ENCODE data around the gene CTNNBL1. TPM values are rescaled to one million over a fixed set of nuclear protein-coding genes. Genes with fewer than 3 reads are reported as not detected.
"Not testable (repeated sequence)": the region's sequence is repeated elsewhere in the genome, so short reads cannot be mapped to it uniquely, and the experiment has no call there.

The CTNNBL1 gene
- total and polyA plus RNA-seq, 7 experiments from 2014 or later: 41.7 to 93.4 (median 56.4) TPM

DNA sequence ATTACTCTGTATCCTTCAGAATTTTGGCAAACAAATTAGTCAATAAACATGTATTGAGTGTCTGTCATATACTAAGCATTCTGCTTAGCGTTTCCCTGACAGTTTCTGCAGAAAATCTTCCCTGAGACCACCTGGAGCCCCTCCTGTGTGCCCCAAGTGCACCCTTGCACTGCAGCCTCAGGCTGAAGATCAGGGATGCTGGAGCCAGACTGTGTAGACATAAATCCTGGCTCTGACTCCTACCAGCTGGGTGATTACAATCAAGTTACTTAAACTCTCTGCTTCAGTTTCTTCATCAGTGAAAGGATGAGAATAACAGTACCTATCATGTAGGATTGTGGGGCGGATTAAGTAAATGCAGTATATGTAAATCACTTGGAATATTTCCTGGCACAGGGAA, 155.7 kb downstream of the CTNNBL1 start:
- Mint-ChIP-seq H3K27me3 (no peaks in the 10 kb centered on the region), H3K27ac (no peak overlapping the region), H3K9me3 (no peaks in the 10 kb centered on the region), H3K36me3 (peaks cover 7 to 62% (median 33%) of the 10 kb centered on the region in 5 donors), H3K4me3 (no peak overlapping the region), H3K4me1 (no peaks in the 10 kb centered on the region)
- H3K27ac ChIP-seq (ENCODE audit: low read depth, low read length): no peak overlapping the region
- H3K27me3 ChIP-seq (ENCODE audit: control insufficient read depth in 2 of 2, insufficient read depth in 2 of 2, low read length in 2 of 2): no peaks in the 10 kb centered on the region
- H3K36me3 ChIP-seq (ENCODE audit: control insufficient read depth in 2 of 3, insufficient read depth in 3 of 3, low read length in 3 of 3): peaks cover 0 to 61% (median 3%) of the 10 kb centered on the region in 3 experiments
- H3K4me3 ChIP-seq (ENCODE audit: low read length): no peak overlapping the region
- POLR2A ChIA-PET: no interaction called here
- DNase-seq (no peak), ATAC-seq (no peak)
- CTCF ChIA-PET: no interaction called here
- no peaks in the 10 kb centered on the region for H3K9me3 ChIP-seq (ENCODE audit: control insufficient read depth in 2 of 3, low read length in 3 of 3)
- intact Hi-C loops (cut with micrococcal nuclease): no loop called here
- no peaks in the 10 kb centered on the region for H3K4me1 ChIP-seq (ENCODE audit: control insufficient read depth in 2 of 2, insufficient read depth in 2 of 2, low read length in 2 of 2)

DNA sequence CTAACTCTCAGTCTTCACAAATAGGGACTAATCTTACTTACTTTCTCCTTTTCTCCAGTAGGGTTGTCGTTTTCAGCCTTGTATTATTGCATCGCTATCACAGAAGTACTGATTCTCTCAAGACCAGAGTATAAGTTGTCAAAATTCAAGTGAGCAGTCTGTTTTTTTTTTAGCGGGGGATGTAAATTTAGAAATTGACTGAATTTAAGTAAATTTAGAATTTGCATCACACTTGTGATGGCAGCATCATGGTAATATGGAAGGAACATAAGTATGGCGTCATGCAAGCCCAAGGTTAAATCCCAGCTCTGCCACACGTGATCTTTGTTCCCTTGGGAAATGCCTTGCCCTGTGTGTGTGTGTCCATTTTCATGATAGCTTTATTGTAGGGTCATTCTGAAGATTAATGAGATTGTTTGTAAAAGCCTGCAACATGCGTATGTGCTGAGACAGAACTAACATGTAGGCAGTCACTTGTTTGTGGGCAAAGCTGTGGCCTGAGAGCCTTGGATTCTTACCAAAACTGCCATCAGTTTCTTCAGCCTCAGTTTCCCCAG, 156.3 kb downstream of the CTNNBL1 start:
- Histone ChIP-seq H3K36me3 (ENCODE audit: control insufficient read depth in 2 of 3, insufficient read depth in 3 of 3, low read length in 3 of 3) (peaks cover 0 to 63% (median 3%) of the 10 kb centered on the region in 3 experiments), H3K27ac (ENCODE audit: low read depth, low read length) (no peak overlapping the region), H3K4me3 (ENCODE audit: low read length) (no peak overlapping the region), H3K9me3 (ENCODE audit: control insufficient read depth in 2 of 3, low read length in 3 of 3) (no peaks in the 10 kb centered on the region), H3K27me3 (ENCODE audit: control insufficient read depth in 2 of 2, insufficient read depth in 2 of 2, low read length in 2 of 2) (no peaks in the 10 kb centered on the region), H3K4me1 (ENCODE audit: control insufficient read depth in 2 of 2, insufficient read depth in 2 of 2, low read length in 2 of 2) (no peaks in the 10 kb centered on the region)
- no peak overlapping the region for H3K27ac Mint-ChIP-seq
- peaks cover 9 to 63% (median 36%) of the 10 kb centered on the region in 5 donors for H3K36me3 Mint-ChIP-seq
- intact Hi-C loops (cut with micrococcal nuclease): no loop called here
- ATAC-seq (no peak), DNase-seq (no peak)
- no peaks in the 10 kb centered on the region for H3K27me3 Mint-ChIP-seq
- CTCF ChIA-PET: no interaction called here
- H3K9me3 Mint-ChIP-seq: no peaks in the 10 kb centered on the region
- H3K4me1 Mint-ChIP-seq: no peaks in the 10 kb centered on the region
- no peak overlapping the region for H3K4me3 Mint-ChIP-seq
- POLR2A ChIA-PET: no interaction called here

DNA sequence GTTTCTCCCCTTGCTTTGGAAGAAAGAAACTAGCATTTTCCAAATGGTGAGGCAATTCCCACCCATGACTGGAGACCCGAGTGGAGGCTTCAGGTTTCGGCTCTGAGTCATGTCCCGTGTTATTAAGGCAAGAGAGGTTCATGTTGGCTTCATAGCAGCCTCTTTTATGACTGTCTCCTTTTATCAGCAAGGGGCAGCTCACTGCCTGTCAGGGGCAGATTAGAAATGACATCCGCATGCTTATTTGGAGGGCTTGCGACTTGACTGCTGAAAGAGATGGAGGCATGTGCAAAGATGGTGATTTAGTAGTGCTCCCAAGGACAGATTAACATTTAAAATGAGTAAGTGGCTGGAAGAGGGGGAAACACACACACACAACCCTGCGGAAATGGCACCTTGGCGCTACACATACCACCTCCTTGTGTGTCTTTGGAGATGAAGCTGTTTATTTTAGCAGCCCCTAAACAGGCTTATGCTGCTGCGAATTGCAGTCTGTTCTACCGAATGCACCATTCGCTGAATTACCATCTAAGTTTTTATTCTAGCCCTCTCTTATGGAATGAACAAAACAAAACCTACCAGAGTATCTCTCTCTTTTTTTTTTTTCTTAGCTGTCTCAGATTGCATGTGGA, 157.0 kb downstream of the CTNNBL1 start:
- no peak for DNase-seq
- H3K27me3 ChIP-seq (ENCODE audit: control insufficient read depth in 2 of 2, insufficient read depth in 2 of 2, low read length in 2 of 2): no peaks in the 10 kb centered on the region
- peaks cover 0 to 58% (median 3%) of the 10 kb centered on the region in 3 experiments for H3K36me3 ChIP-seq (ENCODE audit: control insufficient read depth in 2 of 3, insufficient read depth in 3 of 3, low read length in 3 of 3)
- CTCF ChIA-PET: no interaction called here
- H3K4me1 ChIP-seq (ENCODE audit: control insufficient read depth in 2 of 2, insufficient read depth in 2 of 2, low read length in 2 of 2): no peaks in the 10 kb centered on the region
- ATAC-seq: no peak
- H3K27ac Mint-ChIP-seq: peak overlapping the region in 1 of 9 donors; percentile 19
- intact Hi-C loops (cut with micrococcal nuclease): no loop called here
- H3K4me3 ChIP-seq (ENCODE audit: low read length): no peak overlapping the region
- no peaks in the 10 kb centered on the region for H3K9me3 ChIP-seq (ENCODE audit: control insufficient read depth in 2 of 3, low read length in 3 of 3)
- H3K4me3 Mint-ChIP-seq: no peak overlapping the region
- H3K36me3 Mint-ChIP-seq: peaks cover 11 to 67% (median 37%) of the 10 kb centered on the region in 5 donors
- H3K27me3 Mint-ChIP-seq: no peaks in the 10 kb centered on the region
- no peaks in the 10 kb centered on the region for H3K9me3 Mint-ChIP-seq
- no peaks in the 10 kb centered on the region for H3K4me1 Mint-ChIP-seq
- POLR2A ChIA-PET: interaction anchor here (0.7 kb wide), 1 partner anchor 642 kb away, joined by 6 read pairs; no protein-coding TSS in a partner anchor
- no peak overlapping the region for H3K27ac ChIP-seq (ENCODE audit: low read depth, low read length)

DNA sequence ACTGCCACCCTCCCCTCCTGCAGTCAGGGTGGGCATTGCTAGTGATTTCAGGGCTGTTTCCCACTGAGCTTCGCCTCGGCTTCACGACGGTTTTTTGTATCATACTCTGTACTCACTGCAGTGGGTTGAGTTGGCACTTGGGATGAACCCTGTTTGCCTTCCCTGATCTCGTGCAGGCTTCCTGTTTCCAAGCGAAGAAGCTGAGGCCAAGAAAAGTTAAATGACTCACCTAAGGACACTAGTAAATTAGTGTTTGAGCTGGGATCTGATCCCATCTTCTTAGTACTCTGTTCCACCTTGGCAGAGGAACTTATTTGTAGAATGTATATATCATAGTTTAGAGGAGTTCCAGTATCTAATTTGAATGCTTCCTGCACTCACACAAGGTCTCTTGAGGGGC, 158.8 kb downstream of the CTNNBL1 start:
- ATAC-seq: no peak
- H3K27ac ChIP-seq (ENCODE audit: low read depth, low read length): no peak overlapping the region
- no peaks in the 10 kb centered on the region for H3K9me3 Mint-ChIP-seq
- H3K36me3 Mint-ChIP-seq: peaks cover 15 to 73% (median 24%) of the 10 kb centered on the region in 5 donors
- DNase-seq: no peak
- no peak overlapping the region for H3K27ac Mint-ChIP-seq
- ChIA-PET CTCF (interaction anchor here (0.5 kb wide), 1 partner anchor 311 kb away, joined by 3 read pairs; no protein-coding TSS in a partner anchor), POLR2A (no interaction called here)
- H3K27me3 ChIP-seq (ENCODE audit: control insufficient read depth in 2 of 2, insufficient read depth in 2 of 2, low read length in 2 of 2): no peaks in the 10 kb centered on the region
- no peak overlapping the region for H3K4me3 ChIP-seq (ENCODE audit: low read length)
- intact Hi-C loops (cut with micrococcal nuclease): no loop called here
- no peaks in the 10 kb centered on the region for H3K9me3 ChIP-seq (ENCODE audit: control insufficient read depth in 2 of 3, low read length in 3 of 3)
- H3K27me3 Mint-ChIP-seq: no peaks in the 10 kb centered on the region
- no peaks in the 10 kb centered on the region for H3K4me1 ChIP-seq (ENCODE audit: control insufficient read depth in 2 of 2, insufficient read depth in 2 of 2, low read length in 2 of 2)
- H3K4me1 Mint-ChIP-seq: peaks cover 0 to 3% (median 0%) of the 10 kb centered on the region in 7 donors
- H3K4me3 Mint-ChIP-seq: no peak overlapping the region
- peaks cover 0 to 60% (median 3%) of the 10 kb centered on the region in 3 experiments for H3K36me3 ChIP-seq (ENCODE audit: control insufficient read depth in 2 of 3, insufficient read depth in 3 of 3, low read length in 3 of 3)

DNA sequence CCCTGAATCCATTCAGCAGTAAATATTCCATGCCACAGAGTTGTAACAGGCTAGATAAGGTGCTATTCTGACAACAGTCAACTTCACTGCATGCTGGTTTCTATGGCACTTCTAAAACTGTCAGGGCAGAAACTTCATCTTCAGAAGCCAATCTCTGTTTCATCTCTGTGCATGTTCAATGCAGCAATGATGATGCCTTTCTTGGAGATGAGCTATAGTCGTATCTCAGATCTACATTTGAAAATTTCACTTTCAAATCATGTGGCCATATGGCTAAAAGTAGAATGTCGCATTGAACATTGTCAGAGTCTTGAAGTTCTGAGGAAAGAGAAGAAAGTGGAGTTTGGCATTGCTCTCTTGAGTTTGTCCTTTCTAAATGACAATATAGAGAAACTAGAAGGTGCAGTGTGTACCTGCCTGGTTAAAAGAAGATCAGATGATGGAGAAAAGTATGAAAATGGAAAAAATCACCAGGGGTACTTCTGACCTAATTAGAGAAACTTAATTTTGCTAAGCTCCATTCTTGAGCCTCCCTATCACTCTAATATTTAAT, 160.1 kb downstream of the CTNNBL1 start:
- Mint-ChIP-seq H3K36me3 (peaks cover 18 to 76% (median 27%) of the 10 kb centered on the region in 5 donors), H3K27me3 (no peaks in the 10 kb centered on the region)
- CTCF ChIA-PET: no interaction called here

GRCh38 chr20:37856034-37856433, 162.2 kb downstream of the CTNNBL1 start:
- H3K4me1 ChIP-seq (ENCODE audit: control insufficient read depth in 2 of 2, insufficient read depth in 2 of 2, low read length in 2 of 2); H3K27me3 ChIP-seq (ENCODE audit: control insufficient read depth in 2 of 2, insufficient read depth in 2 of 2, low read length in 2 of 2); DNase-seq; ATAC-seq; intact Hi-C loops (cut with micrococcal nuclease); H3K4me1 Mint-ChIP-seq; H3K27ac Mint-ChIP-seq; H3K4me3 ChIP-seq (ENCODE audit: low read length); H3K27ac ChIP-seq (ENCODE audit: low read depth, low read length); CTCF ChIA-PET; H3K9me3 ChIP-seq (ENCODE audit: control insufficient read depth in 2 of 3, low read length in 3 of 3); H3K9me3 Mint-ChIP-seq; H3K27me3 Mint-ChIP-seq; H3K4me3 Mint-ChIP-seq: not testable (repeated sequence)
- peaks cover 19 to 74% (median 26%) of the 10 kb centered on the region in 5 donors for H3K36me3 Mint-ChIP-seq
- POLR2A ChIA-PET: interaction anchor here (0.5 kb wide), 1 partner anchor 15 kb away, joined by 4 read pairs; no protein-coding TSS in a partner anchor
- H3K36me3 ChIP-seq (ENCODE audit: control insufficient read depth in 2 of 3, insufficient read depth in 3 of 3, low read length in 3 of 3): peaks cover 0 to 52% (median 5%) of the 10 kb centered on the region in 3 experiments

More for the DNA sequence above, 160.1 kb downstream of the CTNNBL1 start:
- ATAC-seq: no peak
- Histone ChIP-seq H3K4me1 (ENCODE audit: control insufficient read depth in 2 of 2, insufficient read depth in 2 of 2, low read length in 2 of 2) (no peaks in the 10 kb centered on the region), H3K4me3 (ENCODE audit: low read length) (no peak overlapping the region), H3K27me3 (ENCODE audit: control insufficient read depth in 2 of 2, insufficient read depth in 2 of 2, low read length in 2 of 2) (no peaks in the 10 kb centered on the region), H3K27ac (ENCODE audit: low read depth, low read length) (no peak overlapping the region), H3K9me3 (ENCODE audit: control insufficient read depth in 2 of 3, low read length in 3 of 3) (no peaks in the 10 kb centered on the region), H3K36me3 (ENCODE audit: control insufficient read depth in 2 of 3, insufficient read depth in 3 of 3, low read length in 3 of 3) (peaks cover 0 to 55% (median 3%) of the 10 kb centered on the region in 3 experiments)
- intact Hi-C loops (cut with micrococcal nuclease): no loop called here
- H3K27ac Mint-ChIP-seq: no peak overlapping the region
- H3K9me3 Mint-ChIP-seq: no peaks in the 10 kb centered on the region
- peaks cover 0 to 6% (median 0%) of the 10 kb centered on the region in 7 donors for H3K4me1 Mint-ChIP-seq
- no peak overlapping the region for H3K4me3 Mint-ChIP-seq
- POLR2A ChIA-PET: no interaction called here
- no peak for DNase-seq

Data from naive thymus-derived CD4-positive, alpha-beta T cell (primary cell).